ENCODE data around the gene RIPOR3.

DNA sequence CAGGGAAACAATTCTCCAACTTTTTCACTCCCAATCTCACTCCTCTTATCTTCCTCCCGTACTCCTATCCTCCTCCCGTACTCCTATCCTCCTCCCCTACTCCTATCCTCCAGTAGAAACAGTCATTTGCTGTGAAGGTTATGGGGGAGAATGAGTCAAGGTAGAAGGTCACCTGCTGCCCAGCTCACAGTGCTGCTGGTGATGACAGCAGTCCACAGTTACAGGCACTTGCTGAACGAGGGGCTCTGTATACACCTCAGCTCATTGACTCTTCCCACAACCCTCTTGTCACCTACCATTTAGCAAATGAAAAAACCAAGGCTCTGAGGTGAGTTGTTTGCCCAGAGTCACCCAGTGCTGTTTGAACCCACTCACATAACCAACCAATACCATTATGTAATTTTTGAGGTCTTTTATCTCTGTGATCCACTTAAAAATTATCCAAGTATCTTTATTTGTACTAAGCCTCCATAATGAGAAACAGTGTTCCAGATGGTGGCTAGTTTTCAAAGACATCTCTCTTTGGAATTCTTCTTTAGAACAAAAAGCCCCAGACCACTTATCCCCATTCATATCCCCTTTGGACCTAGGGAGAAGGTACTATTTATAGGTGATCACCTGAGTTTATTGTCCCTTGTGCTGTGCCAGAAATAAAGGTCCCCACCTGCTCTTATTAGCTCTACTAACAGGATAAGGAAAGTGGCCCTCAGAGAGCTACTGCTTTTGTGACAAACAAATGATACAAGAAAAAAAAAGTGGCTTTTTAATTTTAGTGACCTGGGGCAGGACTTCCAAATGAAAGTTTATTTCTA lies 128.0 kb downstream of the RIPOR3 start:
- TF ChIP-seq POLR2A (IDR thresholded peaks at IDR 0.05) (no peak), CTCF (IDR thresholded peaks at IDR 0.05) (no peak)
